Liver (tissue), 3 donors: ENCODE results near the gene DLGAP4.

Source experiments
- JUND ChIP-seq, 2 donors: IDR thresholded peaks; 2 replicates each; pipeline ENCODE4 v1.6.1; 2016; ENCODE audit warnings: antibody characterized with exemption in 2 of 2
- TF ChIP-seq, protein P1 (sequence below): fragments of 150-350 bp; IDR thresholded peaks from 2 replicates; pipeline ENCODE4 v1.5.1; 2017; ENCODE audit warnings: improper control_type of control experiment, low read depth, low read length; ENCODE audit not compliant: missing input control
- donor health status: healthy.
- donor health status: healthy.

DNA sequence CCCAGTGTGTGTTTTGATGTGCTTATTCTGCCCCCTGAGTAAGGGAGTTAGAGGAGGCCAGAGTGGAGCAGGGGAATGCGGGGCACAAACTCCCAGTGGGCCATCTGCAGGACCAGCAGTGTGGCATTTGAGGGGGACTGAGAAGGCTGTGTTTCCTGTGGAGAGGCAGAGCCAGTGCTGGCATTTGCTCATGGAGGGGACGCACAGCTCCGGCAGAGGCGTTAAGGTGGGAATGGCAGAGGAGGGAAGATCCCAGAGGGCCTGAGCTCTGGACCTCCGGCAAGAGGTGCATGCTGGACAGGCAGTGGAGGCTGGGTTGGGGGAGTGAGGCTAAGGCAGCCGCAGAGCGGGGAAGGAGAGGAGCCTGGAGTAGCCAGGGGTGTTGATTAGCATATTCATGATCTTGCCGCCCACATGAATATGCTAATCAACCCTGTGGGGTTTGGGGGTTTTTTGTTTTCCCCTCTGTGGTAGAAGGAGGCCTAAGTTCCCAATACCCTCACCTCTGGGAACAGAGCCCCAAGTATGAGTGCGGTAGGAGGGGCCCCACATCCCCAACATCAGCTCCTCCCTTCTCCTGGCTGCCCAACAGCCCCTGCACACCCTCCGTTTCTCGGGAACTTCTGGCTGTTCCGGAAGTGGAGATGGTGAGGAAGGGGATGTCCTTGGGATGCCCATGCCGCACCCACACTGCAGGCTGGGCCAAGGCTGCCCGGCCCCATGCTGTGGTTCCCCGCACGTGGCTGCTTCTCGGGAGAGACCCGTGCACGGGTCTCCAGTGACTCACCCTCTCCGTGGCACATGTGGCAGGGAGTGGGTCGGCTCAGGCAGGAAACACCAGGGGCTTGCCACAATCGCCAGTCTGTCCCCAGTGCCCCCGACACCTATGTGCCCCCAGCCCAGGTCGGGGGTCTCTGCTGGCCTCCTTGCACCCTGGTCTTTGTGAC is 33.8 kb downstream of the DLGAP4 start:
- TF ChIP-seq, protein P1, sequence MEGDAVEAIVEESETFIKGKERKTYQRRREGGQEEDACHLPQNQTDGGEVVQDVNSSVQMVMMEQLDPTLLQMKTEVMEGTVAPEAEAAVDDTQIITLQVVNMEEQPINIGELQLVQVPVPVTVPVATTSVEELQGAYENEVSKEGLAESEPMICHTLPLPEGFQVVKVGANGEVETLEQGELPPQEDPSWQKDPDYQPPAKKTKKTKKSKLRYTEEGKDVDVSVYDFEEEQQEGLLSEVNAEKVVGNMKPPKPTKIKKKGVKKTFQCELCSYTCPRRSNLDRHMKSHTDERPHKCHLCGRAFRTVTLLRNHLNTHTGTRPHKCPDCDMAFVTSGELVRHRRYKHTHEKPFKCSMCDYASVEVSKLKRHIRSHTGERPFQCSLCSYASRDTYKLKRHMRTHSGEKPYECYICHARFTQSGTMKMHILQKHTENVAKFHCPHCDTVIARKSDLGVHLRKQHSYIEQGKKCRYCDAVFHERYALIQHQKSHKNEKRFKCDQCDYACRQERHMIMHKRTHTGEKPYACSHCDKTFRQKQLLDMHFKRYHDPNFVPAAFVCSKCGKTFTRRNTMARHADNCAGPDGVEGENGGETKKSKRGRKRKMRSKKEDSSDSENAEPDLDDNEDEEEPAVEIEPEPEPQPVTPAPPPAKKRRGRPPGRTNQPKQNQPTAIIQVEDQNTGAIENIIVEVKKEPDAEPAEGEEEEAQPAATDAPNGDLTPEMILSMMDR, result no peak
- TF ChIP-seq JUND (IDR thresholded peaks at IDR 0.05), result no peak
